ENCODE results near the gene CACNA1C.
"Not testable (repeated sequence)": the region's sequence is repeated elsewhere in the genome, so short reads cannot be mapped to it uniquely, and the experiment has no call there.

CACNA1C gene

GRCh38 chr12:2475984-2476383, 423.2 kb downstream of the CACNA1C start:
- DNase-seq: no peak

GRCh38 chr12:2477009-2477766, 424.4 kb downstream of the CACNA1C start:
- no peak for DNase-seq

- no peak for DNase-seq
Measured at GRCh38 chr12:2479851-2480535, 427.2 kb downstream of the CACNA1C start.

- DNase-seq: no peak
Measured at GRCh38 chr12:2481346-2481745, 428.6 kb downstream of the CACNA1C start.

GRCh38 chr12:2481951-2482350, 429.2 kb downstream of the CACNA1C start:
- DNase-seq: no peak

- DNase-seq: no peak
Measured at GRCh38 chr12:2482938-2483660, 430.3 kb downstream of the CACNA1C start.

- DNase-seq: no peak
Measured at GRCh38 chr12:2483713-2484112, 430.9 kb downstream of the CACNA1C start.

- no peak for DNase-seq
Measured at GRCh38 chr12:2484141-2484776, 431.5 kb downstream of the CACNA1C start.

GRCh38 chr12:2485681-2486080, 432.9 kb downstream of the CACNA1C start:
- no peak for DNase-seq

GRCh38 chr12:2486796-2487195, 434.0 kb downstream of the CACNA1C start:
- DNase-seq: no peak

- DNase-seq: no peak
Measured at GRCh38 chr12:2487278-2487677, 434.5 kb downstream of the CACNA1C start.

GRCh38 chr12:2488131-2488530, 435.3 kb downstream of the CACNA1C start:
- no peak for DNase-seq

GRCh38 chr12:2488596-2488995, 435.8 kb downstream of the CACNA1C start:
- DNase-seq: no peak

- no peak for DNase-seq
Measured at GRCh38 chr12:2489275-2489674, 436.5 kb downstream of the CACNA1C start.

GRCh38 chr12:2490831-2491230, 438.0 kb downstream of the CACNA1C start:
- no peak for DNase-seq

GRCh38 chr12:2491349-2491748, 438.6 kb downstream of the CACNA1C start:
- not testable (repeated sequence) for DNase-seq

- no peak for DNase-seq
Measured at GRCh38 chr12:2492236-2492635, 439.4 kb downstream of the CACNA1C start.

- DNase-seq: no peak
Measured at GRCh38 chr12:2493086-2493485, 440.3 kb downstream of the CACNA1C start.

GRCh38 chr12:2494486-2495192, 441.9 kb downstream of the CACNA1C start:
- no peak for DNase-seq

- DNase-seq: no peak
Measured at GRCh38 chr12:2495417-2496112, 442.8 kb downstream of the CACNA1C start.

GRCh38 chr12:2498964-2499500, 446.2 kb downstream of the CACNA1C start:
- DNase-seq: no peak

Data from NCI-H146 (cell line).